GM18951 (cell line): ENCODE measurements around the gene ZNF683.

Source experiments
- POLR2A ChIP-seq: IDR thresholded peaks from 4 replicates; pipeline ENCODE4 v1.6.1; 2011; ENCODE audit warnings: mild to moderate bottlenecking; ENCODE audit not compliant: insufficient read length, insufficient read depth; ENCODE audit errors: extremely low read depth
- in situ Hi-C: fragments of 300-500 bp; cut with MboI; formaldehyde crosslinking; loops from one replicate; pipeline ENCODE4 v1.12.0; 2022; ENCODE audit warnings: low sequenced_read_pairs, mixed read lengths, inconsistent platforms; ENCODE audit not compliant: unreplicated experiment

Gene ZNF683

DNA sequence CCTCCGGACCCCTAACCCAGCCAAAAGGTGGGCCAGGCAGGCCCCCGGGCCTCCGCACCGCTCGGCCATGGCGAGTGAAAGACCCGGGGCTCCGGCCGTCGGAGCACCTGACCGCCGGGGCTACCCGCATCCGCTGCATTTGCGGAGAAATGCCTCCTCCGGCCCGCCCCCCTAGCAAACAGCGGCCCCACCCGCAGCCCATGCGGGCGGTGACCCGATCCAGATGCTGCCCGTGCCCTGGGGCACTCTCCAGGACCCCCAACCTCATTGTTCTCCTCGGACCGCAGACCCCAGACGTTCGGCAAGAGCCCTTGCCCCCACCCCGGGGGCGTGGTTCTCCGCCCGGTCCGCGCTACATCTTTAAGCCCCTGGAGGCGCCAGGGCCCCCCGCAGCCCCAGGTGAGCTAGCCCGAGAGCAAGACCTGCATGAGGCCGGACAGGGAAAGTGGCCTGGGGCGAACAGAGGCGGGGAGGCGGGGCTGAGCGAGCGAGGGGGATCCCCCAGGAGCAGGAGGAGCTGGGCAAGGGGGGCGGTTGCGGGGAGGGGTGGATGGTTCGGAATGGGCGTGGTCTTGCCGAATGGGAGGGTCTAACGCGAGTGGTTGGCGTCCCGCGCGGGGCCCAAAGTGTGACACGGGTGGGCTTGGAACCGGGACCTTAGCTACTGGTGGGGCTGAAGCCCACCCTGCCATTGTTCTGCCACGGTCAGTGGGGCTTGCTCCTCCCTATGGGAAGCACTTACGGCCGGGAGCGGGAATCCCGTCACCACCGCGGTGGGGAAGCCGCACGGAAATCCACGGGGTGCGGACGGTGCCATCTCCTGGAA is 12.4 kb downstream of the ZNF683 start:
- in situ Hi-C loops = no loop called here
- TF ChIP-seq POLR2A = no peak

DNA sequence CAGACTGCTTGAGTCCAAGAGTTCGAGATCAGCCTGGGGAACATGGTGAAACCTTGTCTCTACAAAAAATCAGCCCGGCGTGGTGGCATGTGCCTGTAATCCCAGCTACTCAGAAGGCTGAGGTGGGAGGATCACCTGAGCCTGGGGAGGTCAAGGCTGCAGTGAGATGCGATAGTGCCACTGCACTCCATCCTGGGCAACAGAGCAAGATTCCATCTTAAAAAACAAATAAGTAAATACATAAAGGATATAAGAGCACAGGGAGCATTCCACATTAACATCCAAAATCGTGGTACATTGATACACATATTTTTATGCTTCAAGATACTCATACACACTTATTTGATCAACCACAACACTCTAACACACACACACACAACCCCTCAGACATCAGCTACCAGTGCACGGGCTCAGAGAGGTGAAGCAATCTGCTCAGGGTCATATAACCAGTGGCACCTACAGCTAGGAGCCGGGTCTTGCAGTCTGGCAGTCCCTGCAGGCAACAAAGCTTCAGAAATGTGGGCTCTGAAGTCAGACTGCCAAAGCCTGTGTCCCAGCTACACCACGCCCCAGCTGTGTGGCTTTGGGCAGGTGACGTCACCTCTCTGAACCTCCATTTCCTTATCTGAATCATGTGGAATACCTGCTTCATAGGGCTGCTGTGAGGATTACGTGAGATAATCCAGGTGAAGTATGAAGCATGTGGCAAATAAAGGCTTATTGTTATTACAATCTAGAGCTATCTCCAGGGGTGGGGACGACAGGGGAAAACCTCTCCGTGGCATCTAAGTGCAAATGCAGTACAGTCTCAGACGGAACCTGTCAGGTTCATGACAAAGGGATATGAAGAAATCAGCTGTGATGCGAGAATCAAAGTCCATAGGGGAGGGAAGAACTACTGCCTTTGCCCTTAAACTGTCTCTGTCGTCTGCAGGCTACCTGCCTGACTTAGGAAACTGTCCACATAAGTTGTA is 13.9 kb downstream of the ZNF683 start:
- no peak for TF ChIP-seq POLR2A
- in situ Hi-C loops = no loop called here

DNA sequence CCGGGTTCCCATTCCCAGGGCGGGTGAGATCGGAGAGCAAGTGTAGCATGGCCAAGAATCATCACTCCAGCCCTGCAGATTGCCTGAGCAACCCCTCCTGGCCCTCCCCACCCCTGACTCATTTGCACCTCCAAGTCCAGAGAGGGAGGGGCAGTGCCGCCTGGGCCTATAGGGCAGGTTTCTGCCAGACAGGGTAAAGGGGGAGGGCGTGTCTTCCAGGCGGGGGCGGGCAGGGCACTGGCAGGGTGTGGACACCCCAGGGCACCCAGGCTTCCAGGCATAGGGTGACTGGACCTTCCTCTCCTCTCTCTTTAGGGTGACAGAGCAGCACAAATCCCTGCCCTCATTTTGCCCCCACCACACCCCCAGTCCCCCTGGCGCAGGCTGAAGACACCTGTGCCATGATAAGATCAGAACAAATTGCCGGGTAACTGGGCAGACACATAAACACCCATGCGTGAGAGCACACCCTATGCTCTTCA is 15.4 kb downstream of the ZNF683 start:
- TF ChIP-seq POLR2A = no peak
- in situ Hi-C loops = no loop called here

- TF ChIP-seq POLR2A = no peak
- in situ Hi-C loops = no loop called here
Observed at GRCh38 chr1:26356106-26356505, 16.4 kb downstream of the ZNF683 start.

DNA sequence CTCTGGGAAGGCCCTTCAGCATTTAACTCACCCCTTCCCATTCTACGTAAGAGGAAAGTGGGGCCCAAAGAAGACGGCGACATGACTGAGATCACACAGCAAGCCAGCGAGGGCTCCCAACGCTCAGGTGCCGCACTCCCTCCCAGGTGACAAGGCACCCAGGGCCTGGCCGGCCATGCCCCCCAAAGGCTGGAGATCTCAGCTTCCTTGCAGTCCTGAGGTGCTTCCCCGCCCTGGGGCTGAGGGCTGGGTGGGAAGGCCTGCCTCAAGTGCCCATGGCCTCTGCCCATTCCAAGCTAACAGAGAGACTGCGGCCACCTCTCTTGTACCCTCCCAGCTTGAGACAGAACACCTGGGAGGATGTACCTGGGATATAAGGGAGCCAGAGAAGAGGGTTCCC is 17.6 kb downstream of the ZNF683 start:
- no peak for TF ChIP-seq POLR2A

DNA sequence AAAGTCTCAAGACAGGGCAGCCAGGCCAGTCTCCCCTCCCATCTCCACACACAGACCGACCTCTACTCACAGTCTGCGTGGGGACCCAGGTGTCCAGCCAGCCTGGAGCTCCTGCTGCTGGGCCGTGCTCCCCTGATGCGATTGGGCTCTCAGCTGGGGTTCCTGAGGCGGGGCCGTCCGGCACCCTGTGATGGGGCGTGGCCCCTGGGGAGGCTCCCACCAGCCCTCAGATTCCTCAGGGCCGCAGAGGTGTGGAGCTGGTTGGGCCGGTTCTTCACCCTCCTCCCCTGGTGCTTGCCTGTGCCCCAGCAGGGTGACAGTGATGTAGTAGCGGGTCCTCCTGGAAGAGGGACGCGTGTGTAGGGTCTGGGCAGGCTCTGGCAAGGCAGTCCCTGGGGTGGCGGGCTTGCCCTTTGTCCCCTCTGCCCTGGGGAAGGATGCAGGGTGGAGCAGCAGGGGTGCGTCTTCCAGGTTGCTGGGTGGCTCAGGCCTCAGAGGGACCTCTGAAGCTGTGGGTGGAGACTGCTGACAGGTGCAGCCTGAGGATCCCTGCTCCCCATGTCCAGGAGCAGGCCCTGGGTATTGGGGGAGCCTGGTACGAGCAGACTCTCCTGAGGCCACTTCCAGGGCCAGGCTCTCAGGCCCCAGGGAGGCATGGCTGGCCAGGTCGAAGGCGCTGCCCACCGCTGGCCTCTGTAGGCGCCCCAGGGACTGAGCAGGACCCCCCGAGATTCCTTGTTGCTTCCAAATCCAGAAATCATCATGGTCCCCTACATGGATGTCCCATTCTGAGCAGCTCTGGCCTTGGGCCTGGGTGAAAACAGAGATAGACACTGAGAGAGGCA is 18.4 kb downstream of the ZNF683 start, which contains the start of gene CRYBG2:
Gene CRYBG2 (minus strand): TSS at position 155 of the 845 bp plus-strand sequence. CDS start 7,473 bp downstream, outside the sequence.
- in situ Hi-C loops = no loop called here
- no peak for TF ChIP-seq POLR2A

More for the DNA sequence above, 17.6 kb downstream of the ZNF683 start:
- in situ Hi-C loops = no loop called here

GRCh38 chr1:26353210-26353859 is 19.2 kb downstream of the ZNF683 start:
- no peak for TF ChIP-seq POLR2A
- in situ Hi-C loops = no loop called here

DNA sequence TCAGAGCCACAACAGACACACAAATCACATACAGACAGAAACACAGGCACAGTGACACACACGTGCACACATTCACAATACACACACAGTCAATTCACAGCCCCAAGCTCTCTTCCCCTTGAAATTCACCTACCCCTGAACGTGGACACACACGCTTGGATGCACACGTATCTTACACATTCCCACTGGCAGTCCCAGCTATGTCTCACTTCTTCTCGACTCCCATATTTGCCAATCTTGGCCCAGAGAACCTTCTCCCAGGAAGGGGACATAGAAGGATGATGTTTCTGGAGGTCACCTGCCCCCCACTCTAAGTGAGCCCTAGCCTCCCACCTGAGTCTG is 20.2 kb downstream of the ZNF683 start:
- TF ChIP-seq POLR2A = no peak
- in situ Hi-C loops = no loop called here

DNA sequence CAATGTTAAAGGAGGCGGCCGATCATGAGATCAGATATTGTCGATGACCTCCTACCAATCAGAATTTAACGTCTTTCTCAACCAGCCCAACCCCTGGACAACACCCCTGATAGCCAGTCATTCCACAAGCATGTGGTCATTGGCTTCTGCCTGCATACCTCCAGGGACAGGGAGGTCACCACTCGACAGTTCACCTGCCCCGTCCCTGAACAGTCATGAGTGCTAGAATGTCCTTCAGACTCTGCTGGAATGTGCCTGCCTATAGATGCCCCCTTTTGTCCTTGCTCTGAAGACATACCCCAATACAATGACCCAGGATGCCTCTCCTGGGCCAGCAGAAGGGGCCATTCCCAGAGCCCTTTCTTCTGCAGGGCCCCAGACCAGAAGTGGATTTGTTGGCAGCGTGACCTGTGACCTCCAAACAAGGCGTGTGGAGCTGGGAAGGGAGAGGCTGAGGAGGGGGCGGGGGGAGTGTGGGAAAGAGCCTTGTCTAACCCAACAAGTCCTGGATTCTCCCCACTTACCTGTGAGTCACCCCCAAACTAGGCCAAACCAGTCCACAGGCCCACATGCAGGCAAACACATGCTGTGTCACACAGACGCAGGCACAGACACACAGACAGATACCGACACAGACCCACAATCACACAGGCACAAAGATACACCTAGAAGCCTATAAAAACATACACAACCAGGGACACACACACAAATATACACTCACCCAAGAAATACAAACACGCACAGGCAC is 20.8 kb downstream of the ZNF683 start:
- no peak for TF ChIP-seq POLR2A
- in situ Hi-C loops = no loop called here

GRCh38 chr1:26350701-26351589 is 21.6 kb downstream of the ZNF683 start:
- no peak for TF ChIP-seq POLR2A
- in situ Hi-C loops = no loop called here

- TF ChIP-seq POLR2A = no peak
- in situ Hi-C loops = no loop called here
Observed at GRCh38 chr1:26350343-26350700, 22.2 kb downstream of the ZNF683 start.
